Neural progenitor cell (in vitro differentiated cells): ENCODE data around the gene RNF121.

Experiments
- EZH2phosphoT487 ChIP-seq: fragments of 200-600 bp; sonication (generic); IDR thresholded peaks from 2 replicates; pipeline ENCODE4 v1.6.1; 2017; ENCODE audit warnings: antibody characterized with exemption
- TF ChIP-seq, protein P1 (sequence below): fragments of 200-600 bp; sonication (generic); IDR thresholded peaks from 2 replicates; pipeline ENCODE4 v1.5.1; 2017; ENCODE audit warnings: antibody characterized with exemption, mild to moderate bottlenecking

GRCh38 chr11:71987521-71987920 lies 58.7 kb downstream of the RNF121 start:
- TF ChIP-seq, protein P1, sequence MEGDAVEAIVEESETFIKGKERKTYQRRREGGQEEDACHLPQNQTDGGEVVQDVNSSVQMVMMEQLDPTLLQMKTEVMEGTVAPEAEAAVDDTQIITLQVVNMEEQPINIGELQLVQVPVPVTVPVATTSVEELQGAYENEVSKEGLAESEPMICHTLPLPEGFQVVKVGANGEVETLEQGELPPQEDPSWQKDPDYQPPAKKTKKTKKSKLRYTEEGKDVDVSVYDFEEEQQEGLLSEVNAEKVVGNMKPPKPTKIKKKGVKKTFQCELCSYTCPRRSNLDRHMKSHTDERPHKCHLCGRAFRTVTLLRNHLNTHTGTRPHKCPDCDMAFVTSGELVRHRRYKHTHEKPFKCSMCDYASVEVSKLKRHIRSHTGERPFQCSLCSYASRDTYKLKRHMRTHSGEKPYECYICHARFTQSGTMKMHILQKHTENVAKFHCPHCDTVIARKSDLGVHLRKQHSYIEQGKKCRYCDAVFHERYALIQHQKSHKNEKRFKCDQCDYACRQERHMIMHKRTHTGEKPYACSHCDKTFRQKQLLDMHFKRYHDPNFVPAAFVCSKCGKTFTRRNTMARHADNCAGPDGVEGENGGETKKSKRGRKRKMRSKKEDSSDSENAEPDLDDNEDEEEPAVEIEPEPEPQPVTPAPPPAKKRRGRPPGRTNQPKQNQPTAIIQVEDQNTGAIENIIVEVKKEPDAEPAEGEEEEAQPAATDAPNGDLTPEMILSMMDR: no peak
- no peak for TF ChIP-seq EZH2phosphoT487
